NT2/D1 (cell line): ENCODE measurements around the gene DHX29.

Experiments
- SUZ12 ChIP-seq: IDR thresholded peaks from 2 replicates; pipeline ENCODE4 v1.6.1; 2011; ENCODE audit not compliant: insufficient read length, insufficient read depth; ENCODE audit errors: extremely low read depth
- YY1 ChIP-seq: IDR thresholded peaks from 2 replicates; pipeline ENCODE4 v1.6.1; 2011; ENCODE audit not compliant: insufficient read length, insufficient read depth
- ZNF274 ChIP-seq: IDR thresholded peaks from 2 replicates; pipeline ENCODE4 v1.6.1; 2011; ENCODE audit warnings: mild to moderate bottlenecking, low read depth, low read length

GRCh38 chr5:55241746-55242145 lies 65.7 kb downstream of the DHX29 start:
- TF ChIP-seq YY1 (no peak), ZNF274 (no peak), SUZ12 (no peak)
